Central memory CD8-positive, alpha-beta T cell (primary cell): ENCODE data around the gene RAD51AP1.

Experiments used
- ATAC-seq: fragments of 150-1000 bp; cut with Tn5 transposase; replicated peaks from 2 replicates; pipeline ENCODE4 v1.10.0; 2022; ENCODE audit warnings: mild to moderate bottlenecking, moderate FRiP score, moderate number of reproducible peaks; ENCODE audit not compliant: poor library complexity, severe bottlenecking; ENCODE audit errors: extremely low read depth
- DNase-seq, 2 donors: peaks; one replicate each; pipeline ENCODE4 v3.0.0; 2021; ENCODE audit warnings: low spot score in 2 of 2
- H3K27ac Mint-ChIP-seq: one replicate; pipeline ENCODE4 v1.8.0; 2022; ENCODE audit warnings: low read depth, mild to moderate bottlenecking, moderate library complexity, mixed read lengths
- H3K27me3 Mint-ChIP-seq: one replicate; pipeline ENCODE4 v1.8.0; 2022; ENCODE audit warnings: mixed read lengths
- H3K36me3 Mint-ChIP-seq: one replicate; pipeline ENCODE4 v1.8.0; 2022; ENCODE audit warnings: mild to moderate bottlenecking, moderate library complexity, mixed read lengths; ENCODE audit not compliant: insufficient read depth
- H3K4me1 Mint-ChIP-seq: one replicate; pipeline ENCODE4 v1.8.0; 2022; ENCODE audit warnings: mixed read lengths
- H3K4me3 Mint-ChIP-seq: one replicate; pipeline ENCODE4 v1.8.0; 2022; ENCODE audit warnings: mild to moderate bottlenecking, moderate library complexity, mixed read lengths
- H3K9me3 Mint-ChIP-seq: one replicate; pipeline ENCODE4 v1.8.0; 2022; ENCODE audit warnings: mixed read lengths

RAD51AP1 gene

DNA sequence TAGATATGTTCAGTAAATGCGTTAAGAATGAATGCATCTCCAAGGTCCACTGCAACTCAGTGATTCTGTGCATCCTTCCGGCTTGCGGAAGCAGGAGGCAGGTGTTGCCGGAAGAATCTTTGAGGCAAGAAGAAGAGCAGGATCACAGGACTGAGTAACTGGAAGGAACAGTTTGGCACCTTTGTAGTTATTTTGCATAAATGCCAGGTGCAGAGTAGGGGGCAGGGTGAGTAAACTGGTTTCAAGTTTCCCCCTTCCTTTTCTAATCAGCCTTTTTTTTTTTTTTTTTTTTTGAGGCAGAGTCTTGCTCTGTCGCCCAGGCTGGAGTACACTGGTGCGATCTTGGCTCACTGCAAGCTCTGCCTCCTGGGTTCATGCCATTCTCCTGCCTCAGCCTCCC, 45.6 kb downstream of the RAD51AP1 start:
- Mint-ChIP-seq H3K4me3 (no peak overlapping the region), H3K36me3 (peaks cover 1% of the 10 kb centered on the region), H3K4me1 (no peaks in the 10 kb centered on the region), H3K9me3 (no peaks in the 10 kb centered on the region), H3K27me3 (peaks cover 42% of the 10 kb centered on the region), H3K27ac (no peak overlapping the region)
- DNase-seq, result no peak
- no peak for ATAC-seq

DNA sequence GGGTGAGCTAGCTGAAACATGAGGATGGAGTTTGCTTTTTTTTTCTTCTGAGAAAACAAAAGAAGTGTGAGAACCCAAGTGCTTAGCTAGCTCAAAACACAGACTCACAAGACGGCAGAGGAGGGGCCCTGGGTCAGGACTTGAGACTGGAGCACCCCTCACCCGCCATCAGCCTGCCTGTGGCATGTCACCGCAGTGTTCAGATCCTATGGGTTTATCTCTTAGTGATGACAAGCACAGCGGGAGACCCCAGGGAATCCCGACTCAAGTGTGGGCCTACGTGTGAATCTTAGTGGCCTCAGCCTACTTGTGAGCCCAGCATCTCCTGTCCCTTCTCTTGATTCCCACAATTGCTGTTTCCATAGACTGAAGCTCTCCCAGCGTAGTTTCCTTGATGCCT, 46.2 kb downstream of the RAD51AP1 start:
- peaks cover 41% of the 10 kb centered on the region for H3K27me3 Mint-ChIP-seq
- H3K9me3 Mint-ChIP-seq, result no peaks in the 10 kb centered on the region
- DNase-seq (no peak), ATAC-seq (no peak)
- H3K36me3 Mint-ChIP-seq, result peaks cover 1% of the 10 kb centered on the region
- no peak overlapping the region for H3K4me3 Mint-ChIP-seq
- no peak overlapping the region for H3K27ac Mint-ChIP-seq
- no peaks in the 10 kb centered on the region for H3K4me1 Mint-ChIP-seq

DNA sequence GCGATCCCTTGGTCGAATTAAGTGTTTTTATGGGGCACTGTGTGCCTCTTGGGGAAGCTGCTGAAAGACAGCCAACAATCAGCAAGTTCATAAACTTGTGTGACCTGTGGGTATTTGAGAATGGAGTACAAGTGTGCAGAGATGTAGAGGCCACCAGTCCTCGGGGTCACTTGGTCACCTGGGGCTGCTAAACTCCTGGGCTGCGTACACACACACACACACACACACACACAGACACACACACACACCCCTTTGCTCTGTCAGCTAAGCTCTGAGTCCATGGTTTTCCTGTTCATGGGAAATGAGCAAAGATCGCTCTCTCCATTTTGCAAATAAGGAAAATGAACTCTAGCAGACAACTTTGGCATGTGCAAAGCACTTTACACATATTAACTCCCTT, 47.8 kb downstream of the RAD51AP1 start:
- ATAC-seq, result no peak
- peaks cover 25% of the 10 kb centered on the region for H3K27me3 Mint-ChIP-seq
- H3K27ac Mint-ChIP-seq, result no peak overlapping the region
- H3K36me3 Mint-ChIP-seq, result peaks cover 1% of the 10 kb centered on the region
- no peaks in the 10 kb centered on the region for H3K9me3 Mint-ChIP-seq
- H3K4me3 Mint-ChIP-seq, result no peak overlapping the region
- DNase-seq, result no peak
- H3K4me1 Mint-ChIP-seq, result no peaks in the 10 kb centered on the region

DNA sequence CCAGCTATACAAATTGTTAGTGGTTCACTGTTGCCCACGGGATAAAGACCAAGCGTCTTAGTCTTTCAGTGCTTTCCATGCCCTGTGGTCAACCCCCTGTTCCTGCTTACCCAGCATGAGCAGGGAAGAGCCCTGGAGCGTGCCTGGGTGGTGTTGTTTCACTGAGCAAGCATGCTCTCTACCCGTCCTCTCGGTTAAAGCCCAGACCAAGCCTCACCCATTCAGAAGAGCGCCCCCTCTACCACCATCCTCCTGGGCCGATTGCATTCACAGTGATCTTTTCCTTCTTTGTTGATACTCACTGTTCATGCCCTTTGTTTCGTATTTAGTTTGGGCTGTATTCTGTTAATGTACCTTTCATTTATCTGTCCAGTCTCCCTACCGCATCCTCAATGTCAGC, 48.4 kb downstream of the RAD51AP1 start:
- H3K4me3 Mint-ChIP-seq, result no peak overlapping the region
- no peak for ATAC-seq
- no peaks in the 10 kb centered on the region for H3K4me1 Mint-ChIP-seq
- no peak for DNase-seq
- peaks cover 24% of the 10 kb centered on the region for H3K27me3 Mint-ChIP-seq
- no peak overlapping the region for H3K27ac Mint-ChIP-seq
- H3K36me3 Mint-ChIP-seq, result peaks cover 1% of the 10 kb centered on the region
- no peaks in the 10 kb centered on the region for H3K9me3 Mint-ChIP-seq

DNA sequence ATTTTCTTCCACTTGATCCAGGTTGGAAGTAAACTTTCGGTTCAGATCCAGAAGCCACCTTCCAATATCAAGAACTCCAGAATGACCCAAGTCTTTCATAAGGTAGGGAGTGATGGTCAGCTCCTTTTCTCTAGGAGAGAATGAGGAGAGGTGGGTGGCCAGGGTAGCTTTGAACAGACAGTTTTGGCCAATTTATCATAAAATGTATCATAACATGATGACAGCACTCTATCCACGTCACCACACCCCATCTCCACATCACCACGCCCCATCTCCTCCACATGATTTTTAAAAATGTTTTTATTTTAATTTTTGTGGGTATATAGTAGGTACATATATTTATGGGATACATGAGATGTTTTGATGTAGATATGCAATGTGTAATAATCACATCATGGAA, 50.2 kb downstream of the RAD51AP1 start:
- no peak overlapping the region for H3K4me3 Mint-ChIP-seq
- peaks cover 1% of the 10 kb centered on the region for H3K36me3 Mint-ChIP-seq
- no peaks in the 10 kb centered on the region for H3K9me3 Mint-ChIP-seq
- H3K4me1 Mint-ChIP-seq, result no peaks in the 10 kb centered on the region
- DNase-seq, result no peak
- H3K27ac Mint-ChIP-seq, result no peak overlapping the region
- peaks cover 6% of the 10 kb centered on the region for H3K27me3 Mint-ChIP-seq
- ATAC-seq, result no peak

DNA sequence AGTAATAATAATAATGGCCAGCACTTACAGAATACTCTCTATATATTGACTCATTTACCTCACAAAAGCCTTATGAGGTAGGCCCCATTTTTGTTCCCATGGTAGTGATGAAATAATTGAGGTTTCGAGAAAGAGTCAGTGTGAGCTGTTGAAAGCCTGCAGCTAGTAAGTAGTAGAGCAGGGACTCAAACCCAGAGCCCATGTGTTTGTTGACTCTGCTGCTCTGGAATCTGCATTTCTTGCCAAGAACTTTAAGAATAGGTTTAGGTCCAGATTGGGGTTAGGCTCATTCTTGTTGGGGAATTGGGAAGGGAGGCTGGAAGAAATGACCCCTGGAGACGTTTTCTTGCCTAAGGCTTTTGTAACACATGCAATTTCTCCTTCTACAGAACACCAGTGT, 51.3 kb downstream of the RAD51AP1 start:
- DNase-seq (no peak), ATAC-seq (no peak)
- Mint-ChIP-seq H3K4me1 (no peaks in the 10 kb centered on the region), H3K27me3 (no peaks in the 10 kb centered on the region), H3K9me3 (no peaks in the 10 kb centered on the region), H3K4me3 (no peak overlapping the region), H3K27ac (no peak overlapping the region), H3K36me3 (peaks cover 1% of the 10 kb centered on the region)

DNA sequence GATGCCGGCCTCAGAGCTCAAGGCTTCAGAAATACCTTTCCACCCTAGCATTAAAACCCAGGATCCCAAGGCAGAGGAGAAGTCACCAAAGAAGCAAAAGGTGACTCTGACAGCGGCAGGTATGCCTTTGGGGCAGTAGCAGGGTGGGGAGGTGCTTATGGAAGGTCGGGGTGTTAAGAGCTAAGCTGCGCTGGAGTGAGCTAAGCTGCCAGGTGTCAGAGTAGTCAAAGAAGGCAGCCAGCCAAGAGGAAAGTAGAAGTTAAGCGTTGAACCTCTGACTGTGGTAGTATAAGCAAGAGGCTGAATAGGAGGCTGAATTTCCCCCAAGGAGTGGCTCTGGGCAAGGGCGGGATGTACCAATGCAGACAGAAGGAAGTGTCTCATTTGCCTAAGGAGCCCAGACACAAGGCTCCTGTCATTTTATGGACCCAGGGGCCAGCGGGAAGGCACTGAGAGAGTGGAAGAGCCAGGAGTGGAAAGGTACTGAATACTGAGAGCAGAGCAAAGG, 52.5 kb downstream of the RAD51AP1 start:
- Mint-ChIP-seq H3K9me3 (no peaks in the 10 kb centered on the region), H3K36me3 (peaks cover 1% of the 10 kb centered on the region), H3K27ac (no peak overlapping the region), H3K4me1 (no peaks in the 10 kb centered on the region), H3K4me3 (no peak overlapping the region), H3K27me3 (peaks cover 3% of the 10 kb centered on the region)
- no peak for ATAC-seq
- no peak for DNase-seq

DNA sequence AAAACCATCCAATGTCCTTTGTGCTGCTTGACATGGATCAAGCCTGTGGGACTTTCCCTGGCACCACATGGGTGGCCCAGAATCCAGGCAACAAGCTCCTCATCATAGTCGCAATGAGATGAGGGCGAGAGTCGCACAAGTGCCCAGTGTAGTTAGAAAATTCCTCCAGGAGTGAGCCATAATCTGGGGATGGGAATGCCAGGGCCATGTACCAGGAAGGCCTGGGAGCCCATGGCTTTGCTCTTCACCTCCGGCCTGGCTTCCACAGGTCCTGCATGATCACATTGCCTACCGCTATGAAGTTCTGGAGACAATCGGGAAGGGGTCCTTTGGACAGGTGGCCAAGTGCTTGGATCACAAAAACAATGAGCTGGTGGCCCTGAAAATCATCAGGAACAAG, 57.2 kb downstream of the RAD51AP1 start:
- no peaks in the 10 kb centered on the region for H3K9me3 Mint-ChIP-seq
- no peak overlapping the region for H3K27ac Mint-ChIP-seq
- H3K27me3 Mint-ChIP-seq, result peaks cover 12% of the 10 kb centered on the region
- DNase-seq (no peak), ATAC-seq (no peak)
- H3K4me3 Mint-ChIP-seq, result no peak overlapping the region
- H3K36me3 Mint-ChIP-seq, result no peaks in the 10 kb centered on the region
- no peaks in the 10 kb centered on the region for H3K4me1 Mint-ChIP-seq

DNA sequence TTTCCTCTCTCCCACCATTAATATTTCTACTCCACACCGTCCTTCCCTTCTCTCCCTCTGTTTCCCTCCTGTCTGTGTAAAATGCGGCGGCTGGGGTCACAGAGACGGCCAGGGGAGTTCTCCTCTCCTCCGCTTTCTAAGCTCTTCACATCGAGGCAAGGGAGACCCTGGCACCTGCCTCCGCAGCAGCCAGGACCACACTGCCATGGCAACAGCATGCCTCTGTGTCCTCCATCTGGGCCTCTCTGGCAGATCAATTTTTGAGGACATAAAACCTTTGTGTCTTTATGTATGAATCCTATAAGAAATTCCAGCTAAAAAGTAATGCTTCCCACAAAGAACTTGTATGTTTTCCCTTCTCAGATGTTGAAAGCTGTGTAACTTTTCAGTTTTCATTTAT, 64.7 kb downstream of the RAD51AP1 start:
- ATAC-seq (no peak), DNase-seq (no peak)
- peaks cover 26% of the 10 kb centered on the region for H3K4me1 Mint-ChIP-seq
- H3K36me3 Mint-ChIP-seq, result peaks cover 10% of the 10 kb centered on the region
- no peak overlapping the region for H3K4me3 Mint-ChIP-seq
- no peaks in the 10 kb centered on the region for H3K9me3 Mint-ChIP-seq
- H3K27me3 Mint-ChIP-seq, result peaks cover 21% of the 10 kb centered on the region
- no peak overlapping the region for H3K27ac Mint-ChIP-seq

DNA sequence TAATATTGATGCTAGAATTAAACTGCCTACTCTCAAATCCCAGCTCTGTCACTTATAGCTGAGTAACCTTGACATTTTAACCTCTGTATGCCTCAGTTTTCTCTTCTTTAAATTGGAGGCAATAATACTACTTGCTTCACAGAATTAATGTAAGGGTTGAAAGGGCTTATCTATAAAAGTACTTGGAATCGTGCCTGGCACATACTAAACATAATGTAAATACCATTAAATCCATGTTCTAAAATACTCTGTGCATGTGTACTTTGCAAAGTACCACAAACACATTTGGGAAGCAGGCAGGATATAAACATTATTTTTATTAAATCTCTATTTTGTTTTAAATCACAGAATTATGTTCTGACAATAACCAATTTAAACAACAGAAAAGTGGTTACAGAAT, 65.3 kb downstream of the RAD51AP1 start:
- ATAC-seq, result no peak
- peaks cover 21% of the 10 kb centered on the region for H3K27me3 Mint-ChIP-seq
- H3K4me3 Mint-ChIP-seq, result no peak overlapping the region
- H3K9me3 Mint-ChIP-seq, result no peaks in the 10 kb centered on the region
- DNase-seq, result no peak
- H3K36me3 Mint-ChIP-seq, result peaks cover 10% of the 10 kb centered on the region
- H3K4me1 Mint-ChIP-seq, result peaks cover 26% of the 10 kb centered on the region
- no peak overlapping the region for H3K27ac Mint-ChIP-seq

DNA sequence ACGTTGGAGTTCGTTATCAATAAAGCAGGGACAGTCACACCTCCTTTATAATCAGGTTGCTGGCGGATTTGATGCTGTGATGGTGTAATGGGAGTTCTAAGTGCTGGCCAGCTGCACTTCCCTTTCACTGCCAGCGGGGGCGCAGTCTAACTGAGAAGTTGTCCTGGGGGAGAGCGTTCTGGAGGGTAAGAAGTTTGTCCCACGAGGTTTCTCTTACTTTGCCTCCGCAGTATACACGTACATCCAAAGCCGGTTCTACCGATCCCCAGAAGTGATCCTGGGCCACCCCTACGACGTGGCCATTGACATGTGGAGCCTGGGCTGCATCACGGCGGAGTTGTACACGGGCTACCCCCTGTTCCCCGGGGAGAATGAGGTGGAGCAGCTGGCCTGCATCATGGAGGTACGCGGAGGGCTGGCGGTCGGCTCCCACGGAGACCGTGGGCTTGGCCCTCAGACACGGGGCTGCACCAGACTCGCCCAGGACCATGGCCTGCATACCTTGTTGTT, 66.0 kb downstream of the RAD51AP1 start:
- DNase-seq (peak; percentile 65 to 66), ATAC-seq (peak; percentile 94)
- Mint-ChIP-seq H3K4me3 (peak overlapping the region; percentile 99), H3K27ac (peak overlapping the region; percentile 92), H3K27me3 (peaks cover 21% of the 10 kb centered on the region), H3K9me3 (no peaks in the 10 kb centered on the region), H3K4me1 (peaks cover 31% of the 10 kb centered on the region), H3K36me3 (peaks cover 10% of the 10 kb centered on the region)

DNA sequence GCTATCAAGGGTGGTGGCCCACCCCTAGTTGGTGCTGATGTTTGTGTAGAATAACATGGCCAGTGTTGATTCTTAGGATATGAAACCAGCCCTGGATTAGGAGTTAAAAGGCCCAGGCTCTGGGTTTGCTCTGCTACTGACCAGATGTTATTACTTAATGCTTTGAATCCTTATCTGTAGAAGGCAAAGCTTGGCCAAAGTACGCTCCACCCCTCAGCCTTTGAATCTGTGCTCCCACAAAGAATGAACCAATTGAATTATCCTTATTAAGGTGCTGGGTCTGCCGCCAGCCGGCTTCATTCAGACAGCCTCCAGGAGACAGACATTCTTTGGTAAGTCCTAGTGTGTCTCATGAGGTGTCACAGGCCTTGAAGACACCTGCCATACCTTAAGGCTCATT, 68.4 kb downstream of the RAD51AP1 start:
- Mint-ChIP-seq H3K27ac (peak overlapping the region; percentile 5), H3K4me3 (no peak overlapping the region), H3K4me1 (peaks cover 34% of the 10 kb centered on the region)

DNA sequence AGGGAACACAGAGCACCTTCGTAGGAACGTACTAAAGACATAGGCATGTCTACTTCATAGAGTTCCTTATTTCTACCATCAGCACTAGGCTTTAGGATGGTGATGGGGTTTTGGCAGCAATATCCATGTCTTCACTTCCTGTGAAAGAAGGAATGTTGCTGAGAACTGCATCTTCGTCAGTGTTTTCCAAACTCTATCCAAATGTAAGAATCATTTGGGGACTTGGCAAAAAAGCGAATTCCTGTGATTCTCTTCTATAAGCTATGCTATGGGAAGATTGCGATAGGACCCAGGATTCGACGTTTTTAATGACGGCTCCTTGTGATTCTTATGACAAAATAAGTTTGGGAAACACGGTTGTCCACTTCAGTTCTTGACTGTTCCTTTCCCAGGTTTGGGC, 70.4 kb downstream of the RAD51AP1 start:
- Mint-ChIP-seq H3K27me3 (no peaks in the 10 kb centered on the region), H3K27ac (no peak overlapping the region), H3K4me3 (no peak overlapping the region), H3K9me3 (no peaks in the 10 kb centered on the region), H3K36me3 (peaks cover 28% of the 10 kb centered on the region), H3K4me1 (peaks cover 34% of the 10 kb centered on the region)
- DNase-seq, result no peak
- ATAC-seq, result no peak

More for the DNA sequence above, 68.4 kb downstream of the RAD51AP1 start:
- ATAC-seq (no peak), DNase-seq (no peak)
- Mint-ChIP-seq H3K27me3 (peaks cover 18% of the 10 kb centered on the region), H3K9me3 (no peaks in the 10 kb centered on the region), H3K36me3 (peaks cover 14% of the 10 kb centered on the region)
